Smooth muscle cell (in vitro differentiated cells): ENCODE data around the gene EDAR. TPM values are rescaled to one million over a fixed set of nuclear protein-coding genes. Genes with fewer than 3 reads are reported as not detected.

Experiments used
- DNase-seq: peaks from one replicate; lab custom pipeline; 2025; ENCODE audit not compliant: unreplicated experiment; lab: John Stamatoyannopoulos, UW
- H2AFZ ChIP-seq: fragments of 200-600 bp; sonication (generic); 2 replicates; pipeline ENCODE4 v1.6.0; 2016; ENCODE audit warnings: antibody characterized with exemption, low read depth, mild to moderate bottlenecking
- H3F3A ChIP-seq: fragments of 200-600 bp; sonication (generic); 2 replicates; pipeline ENCODE4 v1.6.0; 2017; ENCODE audit warnings: antibody characterized with exemption, low read depth
- H3K27ac ChIP-seq: fragments of 200-600 bp; sonication (generic); 2 replicates; pipeline ENCODE4 v1.5.1; 2016; ENCODE audit warnings: low read depth, mild to moderate bottlenecking
- H3K27me3 ChIP-seq: fragments of 200-600 bp; sonication (generic); 2 replicates; pipeline ENCODE4 v1.6.1; 2016; ENCODE audit warnings: low read depth, mild to moderate bottlenecking
- H3K36me3 ChIP-seq: fragments of 200-600 bp; sonication (generic); 2 replicates; pipeline ENCODE4 v1.5.1; 2016; ENCODE audit warnings: low read depth
- H3K4me1 ChIP-seq: fragments of 200-600 bp; sonication (generic); 2 replicates; pipeline ENCODE4 v1.5.1; 2016; ENCODE audit warnings: low read depth
- H3K4me2 ChIP-seq: fragments of 200-600 bp; sonication (generic); 2 replicates; pipeline ENCODE4 v1.6.0; 2016; ENCODE audit warnings: mild to moderate bottlenecking
- H3K4me3 ChIP-seq: fragments of 200-600 bp; sonication (generic); 2 replicates; pipeline ENCODE4 v1.5.1; 2016; ENCODE audit warnings: mild to moderate bottlenecking
- H3K79me2 ChIP-seq: fragments of 200-600 bp; sonication (generic); 2 replicates; pipeline ENCODE4 v1.6.0; 2016; ENCODE audit warnings: low read depth, mild to moderate bottlenecking
- H3K9ac ChIP-seq: fragments of 200-600 bp; sonication (generic); 2 replicates; pipeline ENCODE4 v1.6.0; 2016; ENCODE audit warnings: low read depth
- H3K9me3 ChIP-seq: fragments of 200-600 bp; sonication (generic); replicated peaks from 2 replicates; pipeline ENCODE4 v1.5.1; 2016; ENCODE audit warnings: low read depth
- H4K20me1 ChIP-seq: fragments of 200-600 bp; sonication (generic); 2 replicates; pipeline ENCODE4 v1.6.0; 2016; ENCODE audit warnings: low read depth
- WGBS: methylation state at CpG from one replicate; pipeline ENCODE4 v1.1.7; 2016; ENCODE audit warnings: low lambda C conversion rate; 5-methylcytosine and 5-hydroxymethylcytosine counted together
- polyA plus RNA-seq: library from polyadenylated mRNA; unstranded; fragments of >200 nt; fragmentation: Nextera tagmentation; extraction: Ambion mirVana; gene quantifications from 2 replicates; pipeline ENCODE4 v1.2.1, GENCODE V29; 2016
- total RNA-seq: library from RNA; depleted of rRNA; stranded (reverse); fragments of >200 nt; gene quantifications from 2 replicates; pipeline ENCODE4 v1.2.3, GENCODE V29; 2014
- TF ChIP-seq, protein P1 (sequence below): fragments of 200-600 bp; sonication (generic); IDR thresholded peaks from 2 replicates; pipeline ENCODE4 v1.5.1; 2017; ENCODE audit warnings: borderline replicate concordance, mild to moderate bottlenecking, antibody characterized with exemption; ENCODE audit not compliant: insufficient read depth, poor library complexity, severe bottlenecking

The EDAR gene
- total and polyA plus RNA-seq, 2 experiments from 2014 or later = 0.09 TPM; not detected in 1

- Histone ChIP-seq H3F3A (no peaks in the 10 kb centered on the region), H3K9me3 (no peaks in the 10 kb centered on the region), H3K4me3 (no peak overlapping the region), H2AFZ (no peak overlapping the region), H3K27ac (no peak overlapping the region), H3K4me2 (no peak overlapping the region), H3K4me1 (no peaks in the 10 kb centered on the region), H3K36me3 (no peaks in the 10 kb centered on the region), H4K20me1 (no peaks in the 10 kb centered on the region), H3K9ac (no peak overlapping the region), H3K79me2 (no peaks in the 10 kb centered on the region), H3K27me3 (no peaks in the 10 kb centered on the region)
- DNase-seq = no peak
- TF ChIP-seq, protein P1, sequence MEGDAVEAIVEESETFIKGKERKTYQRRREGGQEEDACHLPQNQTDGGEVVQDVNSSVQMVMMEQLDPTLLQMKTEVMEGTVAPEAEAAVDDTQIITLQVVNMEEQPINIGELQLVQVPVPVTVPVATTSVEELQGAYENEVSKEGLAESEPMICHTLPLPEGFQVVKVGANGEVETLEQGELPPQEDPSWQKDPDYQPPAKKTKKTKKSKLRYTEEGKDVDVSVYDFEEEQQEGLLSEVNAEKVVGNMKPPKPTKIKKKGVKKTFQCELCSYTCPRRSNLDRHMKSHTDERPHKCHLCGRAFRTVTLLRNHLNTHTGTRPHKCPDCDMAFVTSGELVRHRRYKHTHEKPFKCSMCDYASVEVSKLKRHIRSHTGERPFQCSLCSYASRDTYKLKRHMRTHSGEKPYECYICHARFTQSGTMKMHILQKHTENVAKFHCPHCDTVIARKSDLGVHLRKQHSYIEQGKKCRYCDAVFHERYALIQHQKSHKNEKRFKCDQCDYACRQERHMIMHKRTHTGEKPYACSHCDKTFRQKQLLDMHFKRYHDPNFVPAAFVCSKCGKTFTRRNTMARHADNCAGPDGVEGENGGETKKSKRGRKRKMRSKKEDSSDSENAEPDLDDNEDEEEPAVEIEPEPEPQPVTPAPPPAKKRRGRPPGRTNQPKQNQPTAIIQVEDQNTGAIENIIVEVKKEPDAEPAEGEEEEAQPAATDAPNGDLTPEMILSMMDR = no peak
- WGBS = 70% methylated on average over 3 of the region's 3 CpGs
These were observed 12.2 kb upstream of the EDAR start for GRCh38 chr2:109001201-109001600.

DNA sequence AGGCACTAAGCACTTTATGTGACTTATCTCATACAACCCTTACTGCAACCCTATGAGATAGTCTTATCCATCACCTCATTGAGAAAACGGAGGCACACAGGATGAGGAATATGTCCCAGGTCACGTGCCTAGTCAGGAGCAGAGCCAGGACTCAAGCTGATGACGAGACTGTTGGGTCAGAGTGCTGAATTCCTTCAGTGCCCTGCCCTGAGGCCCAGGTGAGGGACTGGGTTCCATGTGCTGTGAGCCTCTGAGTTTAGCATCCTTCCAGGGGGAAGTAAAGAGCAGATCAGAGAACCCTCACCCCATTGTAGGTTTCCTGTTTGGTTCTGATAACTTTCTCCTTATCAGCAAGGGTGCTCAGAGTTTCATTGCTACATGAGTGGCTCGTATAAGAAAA is 11.7 kb upstream of the EDAR start:
- Histone ChIP-seq H3K4me2 (no peak overlapping the region), H3K79me2 (no peaks in the 10 kb centered on the region), H3K36me3 (no peaks in the 10 kb centered on the region), H3K9me3 (no peaks in the 10 kb centered on the region), H2AFZ (no peak overlapping the region), H4K20me1 (no peaks in the 10 kb centered on the region), H3K4me3 (no peak overlapping the region), H3K27ac (no peak overlapping the region), H3K4me1 (no peaks in the 10 kb centered on the region), H3K27me3 (no peaks in the 10 kb centered on the region), H3K9ac (no peak overlapping the region), H3F3A (no peaks in the 10 kb centered on the region)
- TF ChIP-seq, protein P1 = no peak
- DNase-seq = no peak
- WGBS = 86% methylated on average over 4 of the region's 4 CpGs

- 59% methylated on average over 3 of the region's 3 CpGs for WGBS
- no peak for DNase-seq
- H2AFZ ChIP-seq = no peak overlapping the region
- no peaks in the 10 kb centered on the region for H3K9me3 ChIP-seq
- H3K4me2 ChIP-seq = no peak overlapping the region
- TF ChIP-seq, protein P1 = no peak
- no peak overlapping the region for H3K27ac ChIP-seq
- H3K79me2 ChIP-seq = no peaks in the 10 kb centered on the region
- H4K20me1 ChIP-seq = no peaks in the 10 kb centered on the region
- no peaks in the 10 kb centered on the region for H3K4me1 ChIP-seq
- H3K36me3 ChIP-seq = no peaks in the 10 kb centered on the region
- no peaks in the 10 kb centered on the region for H3F3A ChIP-seq
- H3K9ac ChIP-seq = no peak overlapping the region
- no peak overlapping the region for H3K4me3 ChIP-seq
- H3K27me3 ChIP-seq = no peaks in the 10 kb centered on the region
These were observed 9.9 kb upstream of the EDAR start for GRCh38 chr2:108998911-108999310.

DNA sequence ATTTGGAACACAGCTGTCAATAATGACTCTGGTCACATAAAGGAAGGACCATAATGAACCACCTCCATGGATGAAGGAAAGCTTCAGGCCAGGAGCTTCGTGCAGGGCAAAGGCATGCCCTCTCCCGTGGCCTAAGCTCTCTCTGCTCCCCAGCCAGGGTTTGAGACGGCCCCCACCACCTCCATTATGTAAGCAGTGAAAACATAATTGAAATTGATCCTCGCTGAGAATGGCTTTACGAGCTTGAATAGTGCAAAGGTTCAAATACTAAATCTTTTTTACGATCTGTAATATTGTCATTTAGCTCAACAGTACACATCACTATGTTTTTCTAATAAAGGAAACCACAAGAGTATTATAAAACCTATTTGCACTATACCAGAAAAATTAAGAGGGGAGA is 5.2 kb upstream of the EDAR start:
- Histone ChIP-seq H3K9ac (no peak overlapping the region), H4K20me1 (no peaks in the 10 kb centered on the region), H3K27ac (no peak overlapping the region), H3K36me3 (no peaks in the 10 kb centered on the region), H3K4me3 (no peak overlapping the region), H2AFZ (no peak overlapping the region), H3K4me1 (no peaks in the 10 kb centered on the region), H3K79me2 (no peaks in the 10 kb centered on the region), H3K27me3 (peaks cover 11% of the 10 kb centered on the region), H3K4me2 (no peak overlapping the region), H3F3A (no peaks in the 10 kb centered on the region), H3K9me3 (no peaks in the 10 kb centered on the region)
- no peak for DNase-seq
- TF ChIP-seq, protein P1 = no peak
- WGBS = 78% methylated on average over 6 of the region's 6 CpGs
